GM10266 (cell line): Measurements from ENCODE around the gene ATP7B.
"Not testable (repeated sequence)": the region's sequence is repeated elsewhere in the genome, so short reads cannot be mapped to it uniquely, and the experiment has no call there.

Experiments used
- DNase-seq: peaks from one replicate; pipeline ENCODE4 v3.0.0; 2012; ENCODE audit errors: extremely low spot score
- CTCF ChIP-seq: IDR thresholded peaks from 2 replicates; pipeline ENCODE4 v1.5.1; 2012; ENCODE audit warnings: mild to moderate bottlenecking, low read depth; ENCODE audit not compliant: control insufficient read depth, insufficient read depth; ENCODE audit errors: missing control alignments

The ATP7B gene

GRCh38 chr13:51912511-51913225 is 98.6 kb downstream of the ATP7B start:
- no peak for TF ChIP-seq CTCF
- no peak for DNase-seq

- no peak for DNase-seq
- no peak for TF ChIP-seq CTCF
Observed at GRCh38 chr13:51912091-51912490, 99.2 kb downstream of the ATP7B start.

- no peak for TF ChIP-seq CTCF
- no peak for DNase-seq
Observed at GRCh38 chr13:51910508-51910907, 100.7 kb downstream of the ATP7B start.

DNA sequence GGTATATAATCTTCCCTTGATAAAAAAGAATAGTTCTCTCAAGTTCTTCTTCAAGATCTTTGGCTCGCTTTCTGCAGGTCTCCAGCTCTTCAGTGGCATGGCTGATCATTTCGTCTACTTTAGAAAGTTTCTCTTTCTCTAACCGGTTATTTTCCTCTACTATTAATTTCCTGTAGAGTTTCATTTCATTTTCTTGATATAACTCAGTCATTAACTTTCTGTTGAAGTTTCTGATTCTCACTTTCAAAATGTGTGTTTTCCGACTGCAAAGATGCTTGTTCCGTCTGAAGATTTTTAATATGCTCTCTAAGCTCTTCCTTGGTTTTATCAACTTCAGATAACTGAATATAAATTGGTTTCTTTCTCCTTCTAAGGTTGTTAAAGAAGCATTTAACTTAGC is 102.0 kb downstream of the ATP7B start:
- not testable (repeated sequence) for DNase-seq

GRCh38 chr13:51907040-51907732 is 104.1 kb downstream of the ATP7B start:
- no peak for TF ChIP-seq CTCF
- no peak for DNase-seq

DNA sequence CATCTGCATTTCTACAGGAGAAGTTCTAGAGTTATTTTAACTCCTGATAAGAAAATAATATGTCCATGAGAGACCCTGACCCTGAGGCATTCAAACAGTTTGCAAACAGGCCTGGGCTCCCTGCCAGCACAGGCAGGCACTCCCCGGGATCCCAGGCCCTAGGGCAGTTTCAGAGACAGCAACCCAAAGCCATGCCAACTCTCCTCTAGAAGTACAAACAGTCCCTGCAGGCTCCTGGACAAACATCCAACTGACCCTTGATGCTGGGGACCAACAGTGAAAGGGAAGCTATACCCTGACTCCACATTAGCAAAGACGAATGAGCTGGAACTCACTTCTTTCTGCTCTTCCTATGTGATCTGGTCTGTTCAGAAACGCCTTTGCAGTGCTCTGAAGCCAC is 104.7 kb downstream of the ATP7B start:
- no peak for TF ChIP-seq CTCF
- DNase-seq = no peak

- DNase-seq = no peak
- no peak for TF ChIP-seq CTCF
Observed at GRCh38 chr13:51905787-51906186, 105.5 kb downstream of the ATP7B start.

DNA sequence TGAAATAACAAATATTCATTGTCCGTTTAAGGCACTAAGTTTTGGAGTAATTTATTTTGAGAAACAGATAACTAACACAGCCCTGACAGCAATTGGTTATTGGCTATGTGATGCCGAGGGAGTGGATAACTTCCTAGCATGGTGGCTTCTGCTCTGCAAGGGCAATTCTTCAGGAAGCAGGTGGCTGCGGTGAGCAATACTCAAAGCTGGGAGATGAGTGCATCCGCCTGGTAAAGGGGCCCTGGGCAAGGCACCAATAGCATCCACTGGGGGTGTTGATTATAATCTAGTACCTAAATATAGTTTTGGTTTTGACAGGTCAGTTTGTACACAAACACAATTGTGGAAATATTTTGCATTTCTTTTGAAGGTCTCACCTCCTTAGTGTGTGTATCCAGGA is 108.5 kb downstream of the ATP7B start:
- no peak for DNase-seq
- no peak for TF ChIP-seq CTCF
